GM11168 (cell line): ENCODE measurements around the gene SLC6A11.

Source experiments
- in situ Hi-C: fragments of 300-500 bp; cut with MboI; formaldehyde crosslinking; loops from one replicate; pipeline ENCODE4 v1.12.0; 2022; ENCODE audit warnings: low sequenced_read_pairs; ENCODE audit not compliant: unreplicated experiment

SLC6A11 gene

GRCh38 chr3:10836676-10837075 lies 20.6 kb downstream of the SLC6A11 start:
- in situ Hi-C loops: no loop called here

GRCh38 chr3:10837849-10838248 lies 21.8 kb downstream of the SLC6A11 start:
- in situ Hi-C loops: no loop called here

GRCh38 chr3:10839167-10839566 lies 23.1 kb downstream of the SLC6A11 start:
- in situ Hi-C loops: no loop called here

GRCh38 chr3:10841100-10841499 lies 25.1 kb downstream of the SLC6A11 start:
- in situ Hi-C loops: no loop called here

GRCh38 chr3:10843378-10843777 lies 27.4 kb downstream of the SLC6A11 start:
- in situ Hi-C loops: no loop called here

GRCh38 chr3:10845001-10845761 lies 29.2 kb downstream of the SLC6A11 start:
- in situ Hi-C loops: no loop called here

- in situ Hi-C loops: no loop called here
These were observed 30.0 kb downstream of the SLC6A11 start for GRCh38 chr3:10845839-10846656.

GRCh38 chr3:10846657-10846975 lies 30.6 kb downstream of the SLC6A11 start:
- in situ Hi-C loops: no loop called here

- in situ Hi-C loops: no loop called here
These were observed 32.2 kb downstream of the SLC6A11 start for GRCh38 chr3:10848261-10848660.

- in situ Hi-C loops: no loop called here
These were observed 36.2 kb downstream of the SLC6A11 start for GRCh38 chr3:10852066-10852808.

- in situ Hi-C loops: no loop called here
These were observed 39.2 kb downstream of the SLC6A11 start for GRCh38 chr3:10855083-10855870.

- in situ Hi-C loops: no loop called here
These were observed 40.0 kb downstream of the SLC6A11 start for GRCh38 chr3:10855871-10856662.

- in situ Hi-C loops: no loop called here
These were observed 41.2 kb downstream of the SLC6A11 start for GRCh38 chr3:10857235-10857634.

- in situ Hi-C loops: no loop called here
These were observed 42.1 kb downstream of the SLC6A11 start for GRCh38 chr3:10858091-10858490.

GRCh38 chr3:10867384-10867783 lies 51.4 kb downstream of the SLC6A11 start:
- in situ Hi-C loops: no loop called here

GRCh38 chr3:10869460-10869859 lies 53.4 kb downstream of the SLC6A11 start:
- in situ Hi-C loops: no loop called here

- in situ Hi-C loops: no loop called here
These were observed 54.3 kb downstream of the SLC6A11 start for GRCh38 chr3:10870296-10870695.

- in situ Hi-C loops: no loop called here
These were observed 57.4 kb downstream of the SLC6A11 start for GRCh38 chr3:10873415-10873814.

- in situ Hi-C loops: no loop called here
These were observed 59.9 kb downstream of the SLC6A11 start for GRCh38 chr3:10875914-10876313.
